Measurements from ENCODE around the gene TMEM72. TPM values are rescaled to one million over a fixed set of nuclear protein-coding genes. Genes with fewer than 3 reads are reported as not detected.

Gene TMEM72
- total and polyA plus RNA-seq, 4 donors, result 0.02 to 0.33 TPM; not detected in 2

DNA sequence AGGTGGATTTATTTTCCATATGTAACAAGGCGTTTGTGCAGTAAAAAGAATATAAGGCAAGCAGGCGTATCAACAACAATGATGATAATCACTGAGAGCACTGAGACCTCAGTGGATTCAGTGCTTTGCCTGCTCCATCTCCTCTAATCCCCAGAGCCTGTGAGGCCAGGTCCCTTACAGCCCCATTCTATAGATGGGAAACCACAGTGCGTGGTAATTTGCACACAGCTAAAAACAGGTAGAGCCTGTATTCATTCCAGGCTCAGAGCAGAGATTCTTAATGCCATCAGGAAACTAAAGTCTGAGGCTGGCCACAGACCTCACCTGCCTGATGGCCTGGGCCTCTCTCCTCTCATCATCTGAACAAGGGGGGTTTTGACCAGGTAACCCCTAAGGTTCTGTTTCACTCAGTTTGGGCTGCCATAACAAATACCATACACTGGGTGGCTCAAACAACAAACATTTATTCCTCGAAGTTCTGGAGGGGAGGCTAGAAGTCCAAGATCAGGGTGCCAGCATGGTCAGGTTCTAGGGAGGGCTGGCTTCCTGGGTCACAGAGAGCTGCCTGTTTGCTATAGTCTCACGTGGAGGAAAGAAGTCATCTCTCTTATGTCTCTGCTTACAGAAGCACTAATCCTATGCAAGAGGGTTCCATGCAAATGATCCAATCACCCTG, 38.1 kb downstream of the TMEM72 start:
- Histone ChIP-seq H3K9ac (ENCODE audit: low read depth in 1 of 2, low read length in 2 of 2) (no peak overlapping the region), H3K4me3 (ENCODE audit: low read depth in 1 of 3, low read length in 3 of 3) (no peak overlapping the region), H3K27ac (ENCODE audit: low read depth in 1 of 2, low read length in 2 of 2) (no peak overlapping the region), H3K36me3 (ENCODE audit: control insufficient read depth in 4 of 4, insufficient read depth in 3 of 4, low read depth in 1 of 4, low read length in 3 of 4) (peaks cover 0 to 3% (median 0%) of the 10 kb centered on the region in 4 donors), H3K4me1 (ENCODE audit: control insufficient read depth in 4 of 4, insufficient read depth in 4 of 4, low read length in 3 of 4) (peaks cover 0 to 4% (median 0%) of the 10 kb centered on the region in 4 donors), H3K9me3 (ENCODE audit: control insufficient read depth in 4 of 4, low read length in 3 of 4) (peaks cover 0 to 2% (median 0%) of the 10 kb centered on the region in 4 donors), H3K27me3 (ENCODE audit: control insufficient read depth in 4 of 4, insufficient read depth in 4 of 4, low read length in 3 of 4) (no peaks in the 10 kb centered on the region)
- WGBS, result 78% methylated on average over 5 of the region's 5 CpGs
- no peak for TF ChIP-seq HNF4A (conservative IDR thresholded peaks at IDR 0.05)
- peak; percentile 19 for DNase-seq (ENCODE audit: low spot score)

DNA sequence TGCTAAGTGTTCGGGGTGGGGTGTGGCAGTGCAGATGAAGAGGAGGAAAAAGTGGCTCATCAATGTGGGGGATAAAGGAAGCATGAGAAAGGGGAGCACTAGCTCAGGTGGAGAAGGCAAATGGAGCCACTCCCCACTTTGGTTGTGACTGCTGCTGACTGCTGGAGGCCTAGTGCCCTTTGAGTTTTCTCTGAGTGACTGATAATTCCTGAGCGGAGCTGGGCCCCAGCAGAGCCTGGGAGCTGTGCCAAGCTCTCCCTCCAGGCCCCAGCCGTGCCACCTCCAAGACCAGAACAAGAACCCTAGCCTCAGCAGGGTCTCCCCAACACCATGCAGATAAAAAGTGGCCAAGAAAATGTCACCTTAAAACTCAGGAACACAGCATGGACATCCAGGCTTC, 38.8 kb downstream of the TMEM72 start:
- H3K4me3 ChIP-seq (ENCODE audit: low read depth in 1 of 3, low read length in 3 of 3), result no peak overlapping the region
- H3K4me1 ChIP-seq (ENCODE audit: control insufficient read depth in 4 of 4, insufficient read depth in 4 of 4, low read length in 3 of 4), result peaks cover 0 to 4% (median 0%) of the 10 kb centered on the region in 4 donors
- WGBS, result 84% methylated on average over 3 of the region's 3 CpGs
- H3K9me3 ChIP-seq (ENCODE audit: control insufficient read depth in 4 of 4, low read length in 3 of 4), result no peaks in the 10 kb centered on the region
- no peak overlapping the region for H3K9ac ChIP-seq (ENCODE audit: low read depth in 1 of 2, low read length in 2 of 2)
- peak; percentile 31 for DNase-seq (ENCODE audit: low spot score)
- H3K27me3 ChIP-seq (ENCODE audit: control insufficient read depth in 4 of 4, insufficient read depth in 4 of 4, low read length in 3 of 4), result no peaks in the 10 kb centered on the region
- H3K36me3 ChIP-seq (ENCODE audit: control insufficient read depth in 4 of 4, insufficient read depth in 3 of 4, low read depth in 1 of 4, low read length in 3 of 4), result peaks cover 0 to 3% (median 0%) of the 10 kb centered on the region in 4 donors
- no peak for TF ChIP-seq HNF4A (conservative IDR thresholded peaks at IDR 0.05)
- TF ChIP-seq RAD21 (IDR thresholded peaks at IDR 0.05), result no peak
- no peak for TF ChIP-seq GABPA (IDR thresholded peaks at IDR 0.05 in 1 of 2, conservative IDR thresholded peaks at IDR 0.05 in 1 of 2)
- no peak overlapping the region for H3K27ac ChIP-seq (ENCODE audit: low read depth in 1 of 2, low read length in 2 of 2)

DNA sequence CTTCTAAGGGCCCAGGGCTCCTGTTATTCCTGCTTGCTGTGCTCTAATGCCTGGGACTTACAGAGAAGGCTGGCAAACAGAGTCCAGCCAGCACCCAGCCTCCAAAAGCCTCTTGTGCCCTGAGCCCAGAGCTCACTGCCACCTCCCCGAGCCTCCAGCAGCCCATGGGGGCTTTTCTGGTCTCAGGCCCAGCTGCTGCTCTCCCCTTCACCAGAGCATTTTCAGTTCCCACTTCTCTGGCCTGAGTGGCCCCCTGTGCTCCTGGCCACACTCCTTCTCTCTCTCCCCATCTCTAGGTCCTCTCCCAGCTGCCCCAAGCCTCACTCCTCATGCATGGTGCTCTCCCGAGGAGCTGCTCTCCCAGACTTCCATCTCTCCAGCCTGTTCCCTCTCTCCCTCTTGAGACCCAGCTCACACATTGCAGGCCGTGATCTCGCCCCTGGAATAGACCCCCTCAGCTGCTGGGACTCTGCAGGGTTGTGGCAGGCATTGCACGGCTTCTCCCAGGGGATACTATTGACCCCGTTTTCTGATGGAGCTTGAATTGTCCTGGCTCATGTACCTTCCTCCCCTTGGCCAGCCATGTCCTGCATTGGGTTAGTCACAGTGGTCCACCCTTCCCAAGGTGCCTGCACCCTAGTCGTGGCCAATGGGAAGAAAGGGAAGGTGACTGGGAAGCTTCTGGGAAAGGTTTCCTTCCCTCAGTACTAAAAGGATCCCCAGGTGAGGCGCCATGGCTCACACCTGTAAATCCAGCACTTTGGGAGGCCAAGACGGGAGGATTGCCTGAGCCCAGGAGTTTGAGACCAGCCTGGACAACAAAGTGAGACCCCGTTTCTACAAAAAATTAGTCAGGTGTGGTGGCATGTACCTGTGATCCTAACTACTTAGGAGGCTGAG, 39.4 kb downstream of the TMEM72 start:
- TF ChIP-seq SP1 (IDR thresholded peaks at IDR 0.05) (no peak), HNF4G (IDR thresholded peaks at IDR 0.05) (no peak), NR2F2 (IDR thresholded peaks at IDR 0.05) (no peak), YY1 (IDR thresholded peaks at IDR 0.05) (no peak), REST (IDR thresholded peaks at IDR 0.05) (no peak), EGR1 (IDR thresholded peaks at IDR 0.05; ENCODE audit: low read depth in 2 of 2) (no peak), GABPA (IDR thresholded peaks at IDR 0.05 in 1 of 2, conservative IDR thresholded peaks at IDR 0.05 in 1 of 2) (no peak), JUND (IDR thresholded peaks at IDR 0.05) (no peak), HNF4A (conservative IDR thresholded peaks at IDR 0.05) (no peak), RAD21 (IDR thresholded peaks at IDR 0.05) (no peak), ZBTB33 (IDR thresholded peaks at IDR 0.05) (no peak), FOXA2 (IDR thresholded peaks at IDR 0.05) (no peak), RXRA (IDR thresholded peaks at IDR 0.05) (no peak), CTCF (IDR thresholded peaks at IDR 0.05; ENCODE audit: low read depth, low read length, missing input control) (no peak), TAF1 (conservative IDR thresholded peaks at IDR 0.05) (no peak), FOXA1 (IDR thresholded peaks at IDR 0.05) (no peak)
- TF ChIP-seq, protein P1, sequence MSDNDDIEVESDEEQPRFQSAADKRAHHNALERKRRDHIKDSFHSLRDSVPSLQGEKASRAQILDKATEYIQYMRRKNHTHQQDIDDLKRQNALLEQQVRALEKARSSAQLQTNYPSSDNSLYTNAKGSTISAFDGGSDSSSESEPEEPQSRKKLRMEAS (IDR thresholded peaks at IDR 0.05), result no peak
- TF ChIP-seq, protein P2, sequence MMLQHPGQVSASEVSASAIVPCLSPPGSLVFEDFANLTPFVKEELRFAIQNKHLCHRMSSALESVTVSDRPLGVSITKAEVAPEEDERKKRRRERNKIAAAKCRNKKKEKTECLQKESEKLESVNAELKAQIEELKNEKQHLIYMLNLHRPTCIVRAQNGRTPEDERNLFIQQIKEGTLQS (IDR thresholded peaks at IDR 0.05), result no peak
- Histone ChIP-seq H3K27me3 (ENCODE audit: control insufficient read depth in 4 of 4, insufficient read depth in 4 of 4, low read length in 3 of 4) (no peaks in the 10 kb centered on the region), H3K4me1 (ENCODE audit: control insufficient read depth in 4 of 4, insufficient read depth in 4 of 4, low read length in 3 of 4) (peaks cover 0 to 4% (median 0%) of the 10 kb centered on the region in 4 donors), H3K27ac (ENCODE audit: low read depth in 1 of 2, low read length in 2 of 2) (no peak overlapping the region), H3K4me3 (ENCODE audit: low read depth in 1 of 3, low read length in 3 of 3) (no peak overlapping the region), H3K9ac (ENCODE audit: low read depth in 1 of 2, low read length in 2 of 2) (no peak overlapping the region), H3K36me3 (ENCODE audit: control insufficient read depth in 4 of 4, insufficient read depth in 3 of 4, low read depth in 1 of 4, low read length in 3 of 4) (peaks cover 0 to 3% (median 0%) of the 10 kb centered on the region in 4 donors), H3K9me3 (ENCODE audit: control insufficient read depth in 4 of 4, low read length in 3 of 4) (no peaks in the 10 kb centered on the region)
- WGBS, result 95% methylated on average over 10 of the region's 10 CpGs
- peak; percentile 23 for DNase-seq (ENCODE audit: low spot score)
